GM18909 (cell line): Measurements from ENCODE around the gene TMEM120B.

ENCODE experiments used
- ATAC-seq: cut with Tn5 transposase; IDR thresholded peaks from one replicate; pipeline ENCODE4 v1.9.1; 2021; ENCODE audit warnings: mild to moderate bottlenecking; ENCODE audit not compliant: unreplicated experiment, poor library complexity

Gene TMEM120B

GRCh38 chr12:121811434-121812319, 99.1 kb downstream of the TMEM120B start:
- peak; percentile 78 for ATAC-seq

- ATAC-seq = no peak
Measured at GRCh38 chr12:121812320-121812871, 99.8 kb downstream of the TMEM120B start.

GRCh38 chr12:121812921-121813896, 100.7 kb downstream of the TMEM120B start:
- ATAC-seq = no peak

- no peak for ATAC-seq
Measured at GRCh38 chr12:121813951-121814350, 101.4 kb downstream of the TMEM120B start.

- ATAC-seq = no peak
Measured at GRCh38 chr12:121814429-121815119, 102.0 kb downstream of the TMEM120B start.

GRCh38 chr12:121815263-121815662, 102.7 kb downstream of the TMEM120B start:
- ATAC-seq = no peak

GRCh38 chr12:121816925-121817647, 104.5 kb downstream of the TMEM120B start:
- ATAC-seq = no peak

- no peak for ATAC-seq
Measured at GRCh38 chr12:121817648-121818043, 105.1 kb downstream of the TMEM120B start.

- ATAC-seq = no peak
Measured at GRCh38 chr12:121819212-121819949, 106.8 kb downstream of the TMEM120B start.

- ATAC-seq = no peak
Measured at GRCh38 chr12:121820056-121820455, 107.5 kb downstream of the TMEM120B start.

- ATAC-seq = no peak
Measured at GRCh38 chr12:121822393-121823100, 110.0 kb downstream of the TMEM120B start.

- no peak for ATAC-seq
Measured at GRCh38 chr12:121823101-121823726, 110.7 kb downstream of the TMEM120B start.

- no peak for ATAC-seq
Measured at GRCh38 chr12:121823727-121824115, 111.2 kb downstream of the TMEM120B start.

GRCh38 chr12:121825041-121825523, 112.5 kb downstream of the TMEM120B start:
- no peak for ATAC-seq

GRCh38 chr12:121826318-121827150, 114.0 kb downstream of the TMEM120B start:
- ATAC-seq = no peak

GRCh38 chr12:121827351-121828099, 115.0 kb downstream of the TMEM120B start:
- no peak for ATAC-seq
